OCI-LY7 (cell line): Measurements from ENCODE around the gene SLC25A25.

Experiments used
- EZH2phosphoT487 ChIP-seq: fragments of 200-600 bp; sonication (generic); IDR thresholded peaks from 2 replicates; pipeline ENCODE4 v1.6.1; 2018; ENCODE audit warnings: low read depth, borderline replicate concordance, mild to moderate bottlenecking, mixed run types, antibody characterized with exemption, low read length, moderate library complexity, mixed read lengths
- TF ChIP-seq, protein P1 (sequence below): fragments of 200-600 bp; sonication (generic); conservative IDR thresholded peaks from 2 replicates; pipeline ENCODE4 v1.5.1; 2014; ENCODE audit warnings: mild to moderate bottlenecking, antibody characterized with exemption, low read length, moderate library complexity, mixed read lengths

DNA sequence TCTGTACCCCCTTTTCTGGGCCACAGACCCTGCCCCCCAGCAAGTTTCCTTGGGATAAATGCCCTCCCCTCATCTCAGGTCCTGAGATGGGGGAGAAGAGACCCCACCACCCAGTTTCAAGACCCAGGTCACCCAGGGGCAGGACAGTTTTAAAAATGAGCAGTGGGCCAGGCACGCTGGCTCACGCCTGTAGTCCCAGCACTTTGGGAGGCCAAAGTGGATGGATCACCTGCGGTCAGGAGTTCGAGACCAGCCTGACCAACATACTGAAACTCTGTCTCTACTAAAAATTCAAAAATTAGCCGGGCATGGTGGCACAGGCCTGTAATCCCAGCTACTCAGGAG, 53.4 kb downstream of the SLC25A25 start:
- TF ChIP-seq, protein P1, sequence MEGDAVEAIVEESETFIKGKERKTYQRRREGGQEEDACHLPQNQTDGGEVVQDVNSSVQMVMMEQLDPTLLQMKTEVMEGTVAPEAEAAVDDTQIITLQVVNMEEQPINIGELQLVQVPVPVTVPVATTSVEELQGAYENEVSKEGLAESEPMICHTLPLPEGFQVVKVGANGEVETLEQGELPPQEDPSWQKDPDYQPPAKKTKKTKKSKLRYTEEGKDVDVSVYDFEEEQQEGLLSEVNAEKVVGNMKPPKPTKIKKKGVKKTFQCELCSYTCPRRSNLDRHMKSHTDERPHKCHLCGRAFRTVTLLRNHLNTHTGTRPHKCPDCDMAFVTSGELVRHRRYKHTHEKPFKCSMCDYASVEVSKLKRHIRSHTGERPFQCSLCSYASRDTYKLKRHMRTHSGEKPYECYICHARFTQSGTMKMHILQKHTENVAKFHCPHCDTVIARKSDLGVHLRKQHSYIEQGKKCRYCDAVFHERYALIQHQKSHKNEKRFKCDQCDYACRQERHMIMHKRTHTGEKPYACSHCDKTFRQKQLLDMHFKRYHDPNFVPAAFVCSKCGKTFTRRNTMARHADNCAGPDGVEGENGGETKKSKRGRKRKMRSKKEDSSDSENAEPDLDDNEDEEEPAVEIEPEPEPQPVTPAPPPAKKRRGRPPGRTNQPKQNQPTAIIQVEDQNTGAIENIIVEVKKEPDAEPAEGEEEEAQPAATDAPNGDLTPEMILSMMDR = no peak
- no peak for TF ChIP-seq EZH2phosphoT487
